Chondrocyte (in vitro differentiated cells): Measurements from ENCODE around the gene NRDE2. TPM values are rescaled to one million over a fixed set of nuclear protein-coding genes. Genes with fewer than 3 reads are reported as not detected.

ENCODE experiments used
- DNase-seq: peaks from one replicate; pipeline ENCODE4 v3.0.0; 2021; ENCODE audit warnings: mixed read lengths, low spot score
- H3K27ac Mint-ChIP-seq: one replicate; pipeline ENCODE4 v1.8.0; 2021; ENCODE audit warnings: mild to moderate bottlenecking, moderate library complexity, mixed read lengths; ENCODE audit not compliant: unreplicated experiment
- H3K27me3 Mint-ChIP-seq: 2 replicates; pipeline ENCODE4 v1.8.0; 2021; ENCODE audit warnings: low read depth, mixed read lengths
- H3K36me3 Mint-ChIP-seq: 2 replicates; pipeline ENCODE4 v1.8.0; 2021; ENCODE audit warnings: low read depth, mixed read lengths
- H3K4me1 Mint-ChIP-seq: 2 replicates; pipeline ENCODE4 v1.8.0; 2021; ENCODE audit warnings: low read depth, mild to moderate bottlenecking, mixed read lengths
- H3K4me3 Mint-ChIP-seq: one replicate; pipeline ENCODE4 v1.8.0; 2021; ENCODE audit warnings: mild to moderate bottlenecking, moderate library complexity, mixed read lengths; ENCODE audit not compliant: unreplicated experiment
- H3K9me3 Mint-ChIP-seq: 2 replicates; pipeline ENCODE4 v1.8.0; 2021; ENCODE audit warnings: low read depth, mixed read lengths
- total RNA-seq: library from RNA; stranded (reverse); gene quantifications from 3 replicates; pipeline ENCODE4 v1.2.1, GENCODE V29; 2021
- TF ChIP-seq, protein P1 (sequence below): fragments of 200-600 bp; sonication (generic); IDR thresholded peaks from 2 replicates; pipeline ENCODE4 v1.5.0; 2021; ENCODE audit warnings: antibody characterized with exemption, mild to moderate bottlenecking, moderate library complexity

The NRDE2 gene
- total RNA-seq, 1 donor from 2014 or later: 16.1 TPM

DNA sequence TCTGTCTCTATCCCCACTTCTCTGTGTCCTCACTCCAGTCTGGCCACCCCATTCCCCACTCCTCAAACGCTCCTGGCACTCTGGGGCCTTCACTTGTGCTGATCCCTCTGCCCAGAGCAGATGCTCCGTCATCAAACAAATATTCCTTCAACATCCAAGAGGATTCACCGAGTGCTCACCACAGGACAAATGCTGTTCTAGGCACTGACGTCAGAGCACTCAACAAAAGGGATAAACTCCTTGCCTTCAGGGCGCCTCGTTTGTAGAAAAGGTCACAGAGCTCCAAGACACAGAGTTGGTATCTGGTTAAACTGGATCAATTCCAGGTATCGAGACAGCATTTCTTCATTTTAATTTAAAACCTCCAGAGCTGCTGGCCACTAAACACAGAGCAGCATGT is 40.0 kb downstream of the NRDE2 start:
- H3K36me3 Mint-ChIP-seq: peaks cover 30% of the 10 kb centered on the region
- H3K27me3 Mint-ChIP-seq: no peaks in the 10 kb centered on the region
- H3K27ac Mint-ChIP-seq: no peak overlapping the region
- TF ChIP-seq, protein P1, sequence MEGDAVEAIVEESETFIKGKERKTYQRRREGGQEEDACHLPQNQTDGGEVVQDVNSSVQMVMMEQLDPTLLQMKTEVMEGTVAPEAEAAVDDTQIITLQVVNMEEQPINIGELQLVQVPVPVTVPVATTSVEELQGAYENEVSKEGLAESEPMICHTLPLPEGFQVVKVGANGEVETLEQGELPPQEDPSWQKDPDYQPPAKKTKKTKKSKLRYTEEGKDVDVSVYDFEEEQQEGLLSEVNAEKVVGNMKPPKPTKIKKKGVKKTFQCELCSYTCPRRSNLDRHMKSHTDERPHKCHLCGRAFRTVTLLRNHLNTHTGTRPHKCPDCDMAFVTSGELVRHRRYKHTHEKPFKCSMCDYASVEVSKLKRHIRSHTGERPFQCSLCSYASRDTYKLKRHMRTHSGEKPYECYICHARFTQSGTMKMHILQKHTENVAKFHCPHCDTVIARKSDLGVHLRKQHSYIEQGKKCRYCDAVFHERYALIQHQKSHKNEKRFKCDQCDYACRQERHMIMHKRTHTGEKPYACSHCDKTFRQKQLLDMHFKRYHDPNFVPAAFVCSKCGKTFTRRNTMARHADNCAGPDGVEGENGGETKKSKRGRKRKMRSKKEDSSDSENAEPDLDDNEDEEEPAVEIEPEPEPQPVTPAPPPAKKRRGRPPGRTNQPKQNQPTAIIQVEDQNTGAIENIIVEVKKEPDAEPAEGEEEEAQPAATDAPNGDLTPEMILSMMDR: no peak
- DNase-seq: no peak
- H3K4me1 Mint-ChIP-seq: peaks cover 12% of the 10 kb centered on the region
- H3K4me3 Mint-ChIP-seq: no peak overlapping the region
- H3K9me3 Mint-ChIP-seq: no peaks in the 10 kb centered on the region

- H3K4me1 Mint-ChIP-seq: peaks cover 2% of the 10 kb centered on the region
- TF ChIP-seq, protein P1: no peak
- DNase-seq: no peak
- H3K27me3 Mint-ChIP-seq: no peaks in the 10 kb centered on the region
- H3K4me3 Mint-ChIP-seq: no peak overlapping the region
- H3K27ac Mint-ChIP-seq: no peak overlapping the region
- no peaks in the 10 kb centered on the region for H3K9me3 Mint-ChIP-seq
- peaks cover 32% of the 10 kb centered on the region for H3K36me3 Mint-ChIP-seq
Measured at GRCh38 chr14:90290337-90291011, 41.3 kb downstream of the NRDE2 start.

DNA sequence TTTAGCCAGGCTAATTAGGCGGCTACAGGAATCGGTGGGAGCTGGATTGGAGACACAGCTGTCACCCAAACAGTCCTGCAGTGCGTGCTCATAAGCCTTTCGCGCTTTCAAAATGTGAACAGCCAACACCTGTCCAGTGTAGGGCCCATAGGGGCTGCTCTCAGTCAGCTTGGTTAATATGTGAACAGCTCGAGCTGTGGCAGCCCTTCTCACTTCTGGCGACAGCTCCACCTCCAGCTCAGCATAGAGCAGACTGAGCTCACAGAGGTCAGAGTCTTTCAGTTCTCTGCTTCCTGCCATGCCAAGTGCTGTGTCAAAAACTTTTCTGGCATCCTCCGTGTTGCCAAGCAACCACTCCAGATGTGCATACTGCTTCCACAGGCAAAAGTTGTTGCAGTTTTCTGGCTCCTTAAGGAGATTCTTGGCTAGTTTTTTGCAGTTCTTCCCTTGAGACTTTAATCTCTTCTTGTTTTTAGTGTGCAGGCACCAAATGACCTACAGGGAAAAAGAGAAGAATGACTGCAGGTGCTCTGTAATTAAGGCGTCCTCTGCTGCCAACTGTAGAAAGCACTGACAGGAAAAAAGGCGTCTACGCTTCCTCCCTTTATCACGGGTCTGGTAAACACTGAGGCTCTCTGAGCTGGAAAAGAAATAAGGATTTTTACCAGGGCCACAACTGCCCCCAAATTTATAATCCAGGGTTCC is 42.9 kb downstream of the NRDE2 start:
- TF ChIP-seq, protein P1: no peak
- Mint-ChIP-seq H3K27me3 (no peaks in the 10 kb centered on the region), H3K36me3 (peaks cover 28% of the 10 kb centered on the region), H3K9me3 (no peaks in the 10 kb centered on the region), H3K27ac (no peak overlapping the region), H3K4me1 (no peaks in the 10 kb centered on the region), H3K4me3 (no peak overlapping the region)
- no peak for DNase-seq

- H3K27ac Mint-ChIP-seq: no peak overlapping the region
- H3K36me3 Mint-ChIP-seq: peaks cover 27% of the 10 kb centered on the region
- no peaks in the 10 kb centered on the region for H3K9me3 Mint-ChIP-seq
- no peak for DNase-seq
- no peaks in the 10 kb centered on the region for H3K27me3 Mint-ChIP-seq
- TF ChIP-seq, protein P1: no peak
- H3K4me1 Mint-ChIP-seq: peaks cover 3% of the 10 kb centered on the region
- H3K4me3 Mint-ChIP-seq: no peak overlapping the region
Measured at GRCh38 chr14:90287791-90288190, 44.0 kb downstream of the NRDE2 start.

- Mint-ChIP-seq H3K4me1 (peaks cover 25% of the 10 kb centered on the region), H3K27me3 (no peaks in the 10 kb centered on the region), H3K4me3 (no peak overlapping the region), H3K9me3 (no peaks in the 10 kb centered on the region), H3K36me3 (peaks cover 12% of the 10 kb centered on the region), H3K27ac (peak overlapping the region; percentile 85)
- no peak for DNase-seq
- TF ChIP-seq, protein P1: no peak
Measured at GRCh38 chr14:90281756-90282155, 50.0 kb downstream of the NRDE2 start.
